Ishikawa (cell line): ENCODE data around the gene KIAA0825.

Experiments
- CEBPB ChIP-seq: IDR thresholded peaks from 2 replicates; pipeline ENCODE4 v1.6.1; 2012
- CREB1 ChIP-seq: IDR thresholded peaks from 2 replicates; pipeline ENCODE4 v1.6.1; 2012; ENCODE audit warnings: low read depth
- EGR1 ChIP-seq: IDR thresholded peaks from 2 replicates; pipeline ENCODE4 v1.6.1; 2012
- EP300 ChIP-seq: IDR thresholded peaks from 2 replicates; pipeline ENCODE4 v1.6.1; 2012; ENCODE audit warnings: borderline replicate concordance
- FOXM1 ChIP-seq: IDR thresholded peaks from 2 replicates; pipeline ENCODE4 v1.6.1; 2012; ENCODE audit warnings: low read depth, borderline replicate concordance
- NFIC ChIP-seq: IDR thresholded peaks from 2 replicates; pipeline ENCODE4 v1.6.1; 2012
- RAD21 ChIP-seq: IDR thresholded peaks from 2 replicates; pipeline ENCODE4 v1.6.1; 2012; ENCODE audit warnings: low read depth
- TAF1 ChIP-seq: IDR thresholded peaks from 2 replicates; pipeline ENCODE4 v1.6.1; 2012; ENCODE audit warnings: low read depth, mild to moderate bottlenecking
- TCF12 ChIP-seq: IDR thresholded peaks from 2 replicates; pipeline ENCODE4 v1.6.1; 2012; ENCODE audit warnings: low read depth
- TEAD4 ChIP-seq: IDR thresholded peaks from 2 replicates; pipeline ENCODE4 v1.6.1; 2012
- USF1 ChIP-seq: IDR thresholded peaks from 2 replicates; pipeline ENCODE4 v1.6.1; 2012
- YY1 ChIP-seq: IDR thresholded peaks from 2 replicates; pipeline ENCODE4 v1.6.1; 2012; ENCODE audit warnings: low read depth
- ZBTB7A ChIP-seq: IDR thresholded peaks from 2 replicates; pipeline ENCODE4 v1.6.1; 2012; ENCODE audit warnings: low read depth
- TF ChIP-seq, protein P1 (sequence below): IDR thresholded peaks from 2 replicates; pipeline ENCODE4 v1.6.1; 2012; ENCODE audit warnings: low read depth, mild to moderate bottlenecking
- TF ChIP-seq, protein P2 (sequence below): IDR thresholded peaks from 2 replicates; pipeline ENCODE4 v1.6.1; 2012

Gene KIAA0825

DNA sequence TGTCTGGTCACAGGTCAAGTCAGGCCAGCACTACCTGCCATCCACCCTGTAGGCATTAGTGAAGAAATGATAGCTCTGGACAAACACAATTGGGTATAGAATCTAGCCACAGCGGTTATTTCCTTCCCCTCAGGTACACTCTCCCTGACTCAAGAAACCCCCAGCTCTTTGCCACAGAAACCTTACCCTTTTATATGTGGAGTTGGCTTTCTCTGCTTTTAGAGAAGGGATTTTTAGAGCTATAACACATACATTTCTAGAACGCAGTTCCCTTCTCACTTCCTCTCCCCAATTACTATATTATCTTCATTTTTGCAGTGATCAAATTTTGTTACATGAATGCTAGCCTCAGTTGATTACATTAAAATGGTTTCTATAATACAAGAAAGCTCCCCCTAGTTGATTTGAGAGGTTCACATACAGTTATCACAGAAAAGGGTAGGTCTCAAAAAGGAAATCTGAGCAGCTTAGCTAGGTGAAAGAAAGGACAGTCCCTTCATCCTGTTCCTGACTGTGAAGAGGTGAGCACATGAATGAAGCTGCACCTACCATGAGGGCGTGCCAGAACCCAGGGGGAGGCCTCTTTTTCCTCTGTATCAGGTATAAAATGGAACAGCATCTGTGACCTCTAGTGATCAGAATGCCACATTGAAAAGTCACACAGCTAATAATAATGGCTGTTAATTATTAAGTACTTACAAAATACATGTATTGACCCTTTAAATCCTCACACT is 425.6 kb downstream of the KIAA0825 start:
- no peak for TF ChIP-seq TCF12
- no peak for TF ChIP-seq ZBTB7A
- TF ChIP-seq EGR1: no peak
- no peak for TF ChIP-seq USF1
- no peak for TF ChIP-seq EP300
- TF ChIP-seq CEBPB: no peak
- TF ChIP-seq, protein P1, sequence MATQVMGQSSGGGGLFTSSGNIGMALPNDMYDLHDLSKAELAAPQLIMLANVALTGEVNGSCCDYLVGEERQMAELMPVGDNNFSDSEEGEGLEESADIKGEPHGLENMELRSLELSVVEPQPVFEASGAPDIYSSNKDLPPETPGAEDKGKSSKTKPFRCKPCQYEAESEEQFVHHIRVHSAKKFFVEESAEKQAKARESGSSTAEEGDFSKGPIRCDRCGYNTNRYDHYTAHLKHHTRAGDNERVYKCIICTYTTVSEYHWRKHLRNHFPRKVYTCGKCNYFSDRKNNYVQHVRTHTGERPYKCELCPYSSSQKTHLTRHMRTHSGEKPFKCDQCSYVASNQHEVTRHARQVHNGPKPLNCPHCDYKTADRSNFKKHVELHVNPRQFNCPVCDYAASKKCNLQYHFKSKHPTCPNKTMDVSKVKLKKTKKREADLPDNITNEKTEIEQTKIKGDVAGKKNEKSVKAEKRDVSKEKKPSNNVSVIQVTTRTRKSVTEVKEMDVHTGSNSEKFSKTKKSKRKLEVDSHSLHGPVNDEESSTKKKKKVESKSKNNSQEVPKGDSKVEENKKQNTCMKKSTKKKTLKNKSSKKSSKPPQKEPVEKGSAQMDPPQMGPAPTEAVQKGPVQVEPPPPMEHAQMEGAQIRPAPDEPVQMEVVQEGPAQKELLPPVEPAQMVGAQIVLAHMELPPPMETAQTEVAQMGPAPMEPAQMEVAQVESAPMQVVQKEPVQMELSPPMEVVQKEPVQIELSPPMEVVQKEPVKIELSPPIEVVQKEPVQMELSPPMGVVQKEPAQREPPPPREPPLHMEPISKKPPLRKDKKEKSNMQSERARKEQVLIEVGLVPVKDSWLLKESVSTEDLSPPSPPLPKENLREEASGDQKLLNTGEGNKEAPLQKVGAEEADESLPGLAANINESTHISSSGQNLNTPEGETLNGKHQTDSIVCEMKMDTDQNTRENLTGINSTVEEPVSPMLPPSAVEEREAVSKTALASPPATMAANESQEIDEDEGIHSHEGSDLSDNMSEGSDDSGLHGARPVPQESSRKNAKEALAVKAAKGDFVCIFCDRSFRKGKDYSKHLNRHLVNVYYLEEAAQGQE: no peak
- TF ChIP-seq, protein P2, sequence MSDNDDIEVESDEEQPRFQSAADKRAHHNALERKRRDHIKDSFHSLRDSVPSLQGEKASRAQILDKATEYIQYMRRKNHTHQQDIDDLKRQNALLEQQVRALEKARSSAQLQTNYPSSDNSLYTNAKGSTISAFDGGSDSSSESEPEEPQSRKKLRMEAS: no peak
- TF ChIP-seq TAF1: no peak
- TF ChIP-seq CREB1: no peak
- no peak for TF ChIP-seq NFIC
- TF ChIP-seq FOXM1: no peak
- TF ChIP-seq TEAD4: no peak
- no peak for TF ChIP-seq YY1
- TF ChIP-seq RAD21: no peak

DNA sequence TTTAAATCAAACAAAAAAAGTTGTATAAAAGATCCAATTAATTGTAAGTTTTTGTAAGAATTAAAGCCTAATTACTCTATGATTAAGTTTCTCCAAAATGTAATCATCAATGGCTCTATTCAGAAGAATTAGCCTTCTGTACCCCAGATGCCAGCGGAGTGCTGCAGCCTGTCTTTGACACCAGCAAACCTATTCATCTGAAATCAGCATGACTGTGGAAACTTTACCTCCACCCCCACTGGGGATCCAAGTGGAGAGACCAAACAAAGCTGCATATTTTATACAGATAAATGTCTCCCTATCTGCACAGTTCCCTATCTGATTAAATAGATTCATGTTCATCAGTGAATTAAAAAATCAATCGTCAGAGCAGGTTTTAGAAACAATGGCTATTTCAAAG is 426.8 kb downstream of the KIAA0825 start:
- TF ChIP-seq TCF12 (no peak), FOXM1 (no peak), EP300 (no peak), RAD21 (no peak), EGR1 (no peak), NFIC (no peak), USF1 (no peak), CREB1 (no peak), TAF1 (no peak), ZBTB7A (no peak), YY1 (no peak), TEAD4 (no peak), CEBPB (no peak)
- TF ChIP-seq, protein P1: no peak
- TF ChIP-seq, protein P2: no peak

DNA sequence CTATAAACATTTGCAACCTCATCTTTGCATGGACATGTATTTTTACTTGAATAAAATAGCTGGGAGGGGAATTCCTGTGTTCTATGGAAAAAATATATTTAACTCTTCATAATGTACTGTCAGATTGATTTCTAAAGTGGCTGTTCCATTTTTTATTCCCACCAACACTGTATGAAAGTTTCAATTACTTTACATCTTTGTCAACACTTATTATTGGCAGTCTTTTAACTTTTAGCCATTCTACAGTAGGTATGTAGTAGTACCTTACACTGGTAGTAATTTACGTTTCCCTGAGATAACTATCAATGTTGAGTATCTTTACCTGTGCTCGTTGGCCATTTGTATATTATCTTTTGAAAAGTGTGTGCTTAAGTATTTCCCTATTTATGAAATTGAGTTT is 429.7 kb downstream of the KIAA0825 start:
- TF ChIP-seq USF1 (no peak), NFIC (no peak), ZBTB7A (no peak), YY1 (no peak), TEAD4 (no peak), EP300 (no peak), RAD21 (no peak), TCF12 (no peak), TAF1 (no peak)
- TF ChIP-seq, protein P1: no peak

DNA sequence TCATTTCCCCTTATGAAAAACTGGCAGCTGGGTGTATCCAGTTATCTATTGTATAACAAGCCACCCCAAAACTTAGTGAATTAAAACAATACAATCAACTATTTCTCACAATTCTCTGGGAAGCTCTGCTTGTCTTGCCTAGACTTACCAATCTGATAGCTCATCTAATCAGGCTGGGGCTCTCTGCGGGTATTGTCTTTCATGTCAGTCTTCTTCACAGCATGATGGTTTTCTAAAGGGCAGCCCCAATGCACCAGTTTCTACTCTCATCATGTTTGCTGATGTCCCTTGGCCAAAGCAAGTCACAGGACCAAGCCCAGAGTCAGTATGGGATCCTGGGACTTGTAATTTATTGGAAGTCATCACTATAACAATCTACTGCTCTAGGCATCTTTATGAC is 433.5 kb downstream of the KIAA0825 start:
- TF ChIP-seq, protein P2: no peak
- TF ChIP-seq TCF12 (no peak), EGR1 (no peak), CEBPB (no peak), NFIC (no peak), TEAD4 (no peak), CREB1 (no peak), ZBTB7A (no peak), TAF1 (no peak), RAD21 (no peak), YY1 (no peak), USF1 (no peak), EP300 (no peak)
